Transverse colon (tissue), 4 donors: ENCODE data around the gene OSBPL9. TPM values are rescaled to one million over a fixed set of nuclear protein-coding genes. Genes with fewer than 3 reads are reported as not detected.
A peak's percentile ranks its signal among the peaks of the same experiment; 100 is the strongest.

ENCODE experiments used
- DNase-seq: peaks from one replicate; pipeline ENCODE4 v3.0.0-alpha.2; 2019
- H3K27ac ChIP-seq, 4 donors: fragments of 200-600 bp; sonication (generic); 2 replicates each; pipeline ENCODE4 v1.5.1; 2016 to 2018; ENCODE audit warnings: inconsistent platforms in 4 of 4
- H3K27me3 ChIP-seq: fragments of 200-600 bp; sonication (generic); 2 replicates; pipeline ENCODE4 v1.5.1; 2017; ENCODE audit warnings: inconsistent platforms
- H3K36me3 ChIP-seq, 4 donors: fragments of 200-600 bp; sonication (generic); 2 replicates each; pipeline ENCODE4 v1.5.1; 2017 to 2019; ENCODE audit warnings: inconsistent platforms in 4 of 4
- H3K4me1 ChIP-seq, 4 donors: fragments of 200-600 bp; sonication (generic); 2 replicates each; pipeline ENCODE4 v1.5.1; 2017 to 2020; ENCODE audit warnings: inconsistent platforms in 4 of 4
- H3K4me3 ChIP-seq, 4 donors: fragments of 200-600 bp; sonication (generic); 1 replicate in 1 of 4; 2 replicates in 3 of 4; pipeline versions ENCODE4 v1.5.1 to v1.6.1; 2017 to 2019; ENCODE audit warnings: inconsistent platforms in 4 of 4
- H3K9me3 ChIP-seq, 2 donors: fragments of 200-600 bp; sonication (generic); 2 replicates each; pipeline ENCODE4 v1.5.1; 2017 to 2019; ENCODE audit warnings: inconsistent platforms in 2 of 2
- CTCF ChIP-seq, 5 experiments: fragments of 200-600 bp in 3 of 5; fragments of 450-650 bp in 2 of 5; sonication (generic) in 3 of 5; IDR thresholded peaks; 1 replicate in 2 of 5; 2 replicates in 3 of 5; pipeline ENCODE4 v1.5.1; 2016 to 2017; ENCODE audit warnings: antibody characterized with exemption in 5 of 5, inconsistent platforms in 3 of 5, mild to moderate bottlenecking in 2 of 5, moderate library complexity in 1 of 5
- EP300 ChIP-seq: sonication (generic); formaldehyde crosslinking; IDR thresholded peaks from one replicate; pipeline ENCODE4 v1.6.1; 2017; ENCODE audit warnings: antibody characterized with exemption, low read depth
- POLR2A ChIP-seq: fragments of 450-650 bp; IDR thresholded peaks from one replicate; pipeline ENCODE4 v1.6.1; 2016; ENCODE audit warnings: antibody characterized with exemption, mild to moderate bottlenecking, moderate library complexity
- POLR2AphosphoS5 ChIP-seq, 3 donors: sonication (generic); formaldehyde crosslinking; IDR thresholded peaks; one replicate each; pipeline ENCODE4 v1.6.1; 2016; ENCODE audit warnings: antibody characterized with exemption in 3 of 3
- WGBS, 2 donors: methylation state at CpG; one replicate each; pipeline ENCODE4 v1.1.5; 2018; ENCODE audit warnings: low coverage in 1 of 2; 5-methylcytosine and 5-hydroxymethylcytosine counted together
- in situ Hi-C, 4 donors: fragments of 200-750 bp; cut with MboI; loops; one replicate each; pipeline versions ENCODE4 v1.15.0 to v1.15.1; 2017; ENCODE audit warnings: low sequenced_read_pairs in 3 of 4, low pct_ligation_motif_present in 1 of 4, low pct_unique_long_range_greater_than_20kb in 1 of 4
- intact Hi-C: fragments of 100-400 bp; cut with DNase I; formaldehyde crosslinking; loops from one replicate; pipeline ENCODE4 v1.15.1; 2023; ENCODE audit warnings: low total_unique reads
- total RNA-seq, 4 donors: library from RNA; depleted of rRNA; stranded (reverse); fragments of >200 nt; gene quantifications; one replicate each; pipeline ENCODE4 v1.1.0, GENCODE V29; 2016

The OSBPL9 gene
- total RNA-seq, 4 donors from 2014 or later, result 56.1 to 82.1 (median 65.4) TPM

DNA sequence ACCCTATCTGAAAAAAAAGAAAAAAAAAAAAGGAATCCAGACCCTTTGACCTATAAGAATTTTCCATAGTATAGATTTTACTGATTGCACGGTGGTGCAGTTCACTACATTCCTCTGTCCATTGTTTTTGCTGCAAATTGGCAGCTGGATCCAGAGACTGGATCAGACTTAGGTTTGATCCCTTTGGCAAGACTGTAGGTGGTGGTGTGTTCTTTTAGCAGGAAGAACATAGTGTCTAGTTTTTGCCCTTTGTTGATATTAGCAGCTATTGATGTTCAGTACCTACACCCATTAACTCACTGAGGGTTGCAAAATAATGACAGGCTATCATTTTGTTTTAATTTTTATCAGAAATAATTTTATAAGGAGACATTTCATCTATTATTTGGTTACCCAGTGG is 37.1 kb downstream of the OSBPL9 start:
- in situ Hi-C loops, result no loop called here

GRCh38 chr1:51656374-51656773 is 39.5 kb downstream of the OSBPL9 start:
- Histone ChIP-seq H3K4me1 (peaks cover 6 to 15% (median 13%) of the 10 kb centered on the region in 4 donors), H3K27me3 (no peaks in the 10 kb centered on the region), H3K36me3 (peaks cover 0 to 9% (median 0%) of the 10 kb centered on the region in 4 donors), H3K4me3 (no peak overlapping the region), H3K9me3 (no peaks in the 10 kb centered on the region), H3K27ac (no peak overlapping the region)
- intact Hi-C loops, result no loop called here
- 98 to 100% methylated on average over 2 to 4 of the region's 4 CpGs for WGBS, 2 donors
- DNase-seq, result no peak
- in situ Hi-C loops, result no loop called here
- TF ChIP-seq CTCF (IDR thresholded peaks at IDR 0.05), result no peak
- no peak for TF ChIP-seq POLR2AphosphoS5 (IDR thresholded peaks at IDR 0.05)
- TF ChIP-seq EP300, result no peak
- TF ChIP-seq POLR2A, result no peak

More for the DNA sequence above, 37.1 kb downstream of the OSBPL9 start:
- no peak for TF ChIP-seq CTCF (IDR thresholded peaks at IDR 0.05)
- no peak for TF ChIP-seq POLR2A
- TF ChIP-seq EP300, result no peak
- TF ChIP-seq POLR2AphosphoS5 (IDR thresholded peaks at IDR 0.05), result no peak
- Histone ChIP-seq H3K27ac (no peak overlapping the region), H3K4me1 (peaks cover 3 to 14% (median 5%) of the 10 kb centered on the region in 4 donors), H3K9me3 (no peaks in the 10 kb centered on the region), H3K27me3 (no peaks in the 10 kb centered on the region), H3K36me3 (peaks cover 0 to 9% (median 0%) of the 10 kb centered on the region in 4 donors), H3K4me3 (no peak overlapping the region)
- intact Hi-C loops, result no loop called here
- DNase-seq, result no peak
- WGBS, 2 donors, result 80 to 91% methylated on average over 1 of the region's 1 CpG

- Histone ChIP-seq H3K4me3 (no peak overlapping the region), H3K27ac (peak overlapping the region; percentile 39 to 57 (median 52)), H3K4me1 (peaks cover 6 to 15% (median 14%) of the 10 kb centered on the region in 4 donors), H3K9me3 (no peaks in the 10 kb centered on the region), H3K27me3 (no peaks in the 10 kb centered on the region), H3K36me3 (no peaks in the 10 kb centered on the region)
- WGBS, 2 donors, result 79 to 86% methylated on average over 1 of the region's 1 CpG
- TF ChIP-seq CTCF (IDR thresholded peaks at IDR 0.05) (no peak), POLR2A (no peak), EP300 (no peak), POLR2AphosphoS5 (IDR thresholded peaks at IDR 0.05) (no peak)
- no peak for DNase-seq
- intact Hi-C loops (no loop called here), in situ Hi-C loops (no loop called here)
Observed at GRCh38 chr1:51660580-51660979, 43.7 kb downstream of the OSBPL9 start.

GRCh38 chr1:51661081-51661518 is 44.2 kb downstream of the OSBPL9 start:
- peaks cover 6 to 15% (median 14%) of the 10 kb centered on the region in 4 donors for H3K4me1 ChIP-seq

More at GRCh38 chr1:51661081-51661518, 44.2 kb downstream of the OSBPL9 start:
- intact Hi-C loops, result no loop called here
- Histone ChIP-seq H3K4me3 (no peak overlapping the region), H3K27ac (peak overlapping the region; percentile 39 to 57 (median 52)), H3K36me3 (no peaks in the 10 kb centered on the region), H3K9me3 (no peaks in the 10 kb centered on the region), H3K27me3 (no peaks in the 10 kb centered on the region)
- in situ Hi-C loops, result no loop called here
- TF ChIP-seq POLR2A (no peak), POLR2AphosphoS5 (IDR thresholded peaks at IDR 0.05) (peak; percentile 23 to 75 (median 74)), EP300 (no peak), CTCF (IDR thresholded peaks at IDR 0.05) (no peak)
- DNase-seq, result no peak
- 42 to 44% methylated on average over 3 of the region's 3 CpGs for WGBS, 2 donors
